OCI-LY7 (cell line): Measurements from ENCODE around the gene CPT1A.

Experiments
- EZH2phosphoT487 ChIP-seq: fragments of 200-600 bp; sonication (generic); IDR thresholded peaks from 2 replicates; pipeline ENCODE4 v1.6.1; 2018; ENCODE audit warnings: low read depth, borderline replicate concordance, mild to moderate bottlenecking, mixed run types, antibody characterized with exemption, low read length, moderate library complexity, mixed read lengths
- TF ChIP-seq, protein P1 (sequence below): fragments of 200-600 bp; sonication (generic); conservative IDR thresholded peaks from 2 replicates; pipeline ENCODE4 v1.5.1; 2014; ENCODE audit warnings: mild to moderate bottlenecking, antibody characterized with exemption, low read length, moderate library complexity, mixed read lengths

DNA sequence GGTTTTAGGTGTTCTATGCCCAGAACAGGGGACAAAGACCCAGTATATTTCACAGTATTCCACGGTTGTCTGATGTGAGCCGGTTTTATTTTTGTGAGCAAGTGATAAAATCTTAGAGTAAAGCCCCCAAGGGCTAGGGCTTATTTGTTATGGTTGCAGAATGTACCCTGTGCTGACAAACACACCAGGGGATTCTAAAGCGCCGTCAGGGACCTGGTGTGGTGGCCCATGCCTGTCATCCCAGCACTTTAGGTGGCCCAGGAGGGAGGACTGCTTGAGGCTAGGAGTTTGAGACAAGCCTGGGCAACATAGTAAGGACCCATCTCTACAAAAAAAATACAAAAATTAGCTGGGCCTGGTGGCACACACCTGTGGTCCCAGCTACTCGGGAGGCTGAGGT lies 39.1 kb upstream of the CPT1A start:
- TF ChIP-seq, protein P1, sequence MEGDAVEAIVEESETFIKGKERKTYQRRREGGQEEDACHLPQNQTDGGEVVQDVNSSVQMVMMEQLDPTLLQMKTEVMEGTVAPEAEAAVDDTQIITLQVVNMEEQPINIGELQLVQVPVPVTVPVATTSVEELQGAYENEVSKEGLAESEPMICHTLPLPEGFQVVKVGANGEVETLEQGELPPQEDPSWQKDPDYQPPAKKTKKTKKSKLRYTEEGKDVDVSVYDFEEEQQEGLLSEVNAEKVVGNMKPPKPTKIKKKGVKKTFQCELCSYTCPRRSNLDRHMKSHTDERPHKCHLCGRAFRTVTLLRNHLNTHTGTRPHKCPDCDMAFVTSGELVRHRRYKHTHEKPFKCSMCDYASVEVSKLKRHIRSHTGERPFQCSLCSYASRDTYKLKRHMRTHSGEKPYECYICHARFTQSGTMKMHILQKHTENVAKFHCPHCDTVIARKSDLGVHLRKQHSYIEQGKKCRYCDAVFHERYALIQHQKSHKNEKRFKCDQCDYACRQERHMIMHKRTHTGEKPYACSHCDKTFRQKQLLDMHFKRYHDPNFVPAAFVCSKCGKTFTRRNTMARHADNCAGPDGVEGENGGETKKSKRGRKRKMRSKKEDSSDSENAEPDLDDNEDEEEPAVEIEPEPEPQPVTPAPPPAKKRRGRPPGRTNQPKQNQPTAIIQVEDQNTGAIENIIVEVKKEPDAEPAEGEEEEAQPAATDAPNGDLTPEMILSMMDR, result no peak
- no peak for TF ChIP-seq EZH2phosphoT487
